Measurements from ENCODE around the gene SLC24A4.

Gene SLC24A4

DNA sequence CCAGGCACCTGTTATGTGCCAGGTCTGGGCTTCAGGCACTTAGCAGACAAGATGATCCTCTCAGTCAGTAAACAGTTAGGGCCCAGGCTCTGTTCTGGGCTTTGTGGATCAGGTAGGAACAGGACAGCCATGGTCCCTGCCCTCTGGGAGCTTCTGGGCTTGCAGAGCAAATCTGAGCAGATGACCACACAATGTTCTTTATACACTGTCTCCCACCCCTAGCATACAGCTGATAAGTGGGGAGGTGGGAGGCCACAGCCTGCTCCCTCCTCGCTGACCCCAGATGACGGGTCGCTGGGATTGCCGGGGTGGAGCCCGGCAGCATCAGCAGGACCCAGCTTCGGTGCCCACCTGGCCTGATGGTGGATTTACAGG is 137.6 kb downstream of the SLC24A4 start:
- no peak for DNase-seq

DNA sequence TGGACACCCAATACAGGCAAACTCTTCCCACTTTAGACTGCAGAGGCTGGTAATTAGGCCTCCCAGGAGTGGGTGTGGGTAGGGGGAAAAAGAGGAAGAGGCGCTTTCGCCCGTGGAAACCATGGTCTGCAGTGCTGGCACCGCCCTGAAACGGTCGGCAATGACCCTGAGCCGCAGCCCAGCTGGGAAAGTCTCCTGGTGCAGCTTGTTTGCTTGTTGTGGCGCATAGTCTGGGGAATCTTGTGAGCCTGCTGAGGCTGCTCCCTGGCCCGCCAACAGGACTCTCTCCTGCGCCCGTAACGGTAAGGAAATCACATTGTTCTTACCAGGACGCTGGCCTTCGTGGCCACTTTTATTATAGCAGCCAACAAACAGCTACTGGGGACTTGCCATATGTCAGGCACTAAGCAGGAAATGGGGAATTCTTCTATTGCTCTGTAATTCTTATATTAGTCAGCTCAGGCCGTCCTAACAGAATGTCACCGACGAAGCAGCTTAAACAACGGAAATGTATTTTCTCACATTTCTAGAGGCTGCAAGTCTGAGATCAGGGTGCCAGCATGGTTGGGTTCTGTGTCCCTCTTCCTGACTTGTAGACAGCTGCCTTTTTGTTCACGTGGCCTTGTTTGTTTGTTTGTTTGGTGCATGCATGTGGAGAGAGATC is 138.1 kb downstream of the SLC24A4 start:
- no peak for DNase-seq

DNA sequence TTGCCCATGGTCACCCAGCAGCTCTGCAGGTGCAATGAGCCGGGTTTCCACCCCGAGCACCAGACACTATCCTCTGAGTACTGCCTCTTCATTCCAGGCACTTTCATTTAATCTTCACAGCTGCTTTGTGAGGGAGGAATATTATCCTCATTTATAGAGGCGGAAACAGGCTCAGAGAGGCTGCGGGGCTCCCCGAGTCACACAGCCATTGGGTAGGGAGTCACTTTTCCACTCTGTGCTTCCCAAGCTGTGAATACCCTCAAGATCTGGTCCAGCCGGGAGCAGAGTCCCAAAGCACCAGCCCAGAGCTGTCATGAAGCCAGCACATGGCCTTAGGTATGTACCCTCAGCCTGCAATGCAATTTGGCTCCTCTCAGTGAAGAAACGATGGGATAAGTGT is 138.9 kb downstream of the SLC24A4 start:
- no peak for DNase-seq

DNA sequence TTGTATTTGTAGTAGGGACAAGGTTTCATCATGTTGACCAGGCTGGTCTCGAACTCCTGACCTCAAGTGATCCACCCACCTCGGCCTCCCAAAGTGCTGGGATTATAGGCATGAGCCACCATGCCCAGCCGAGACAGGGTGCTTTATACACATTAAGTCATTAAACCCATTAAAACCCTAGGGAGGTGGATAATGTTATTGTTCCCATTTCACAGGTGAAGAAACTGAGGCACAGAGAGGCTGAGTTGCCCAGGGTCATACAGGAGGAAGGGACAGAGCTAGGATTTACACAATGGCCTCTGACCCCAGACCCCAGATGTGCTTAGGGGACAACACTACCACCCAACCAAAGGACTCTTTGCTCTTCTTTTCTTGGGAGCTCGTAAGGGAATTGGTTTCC is 139.6 kb downstream of the SLC24A4 start:
- DNase-seq, result no peak

DNA sequence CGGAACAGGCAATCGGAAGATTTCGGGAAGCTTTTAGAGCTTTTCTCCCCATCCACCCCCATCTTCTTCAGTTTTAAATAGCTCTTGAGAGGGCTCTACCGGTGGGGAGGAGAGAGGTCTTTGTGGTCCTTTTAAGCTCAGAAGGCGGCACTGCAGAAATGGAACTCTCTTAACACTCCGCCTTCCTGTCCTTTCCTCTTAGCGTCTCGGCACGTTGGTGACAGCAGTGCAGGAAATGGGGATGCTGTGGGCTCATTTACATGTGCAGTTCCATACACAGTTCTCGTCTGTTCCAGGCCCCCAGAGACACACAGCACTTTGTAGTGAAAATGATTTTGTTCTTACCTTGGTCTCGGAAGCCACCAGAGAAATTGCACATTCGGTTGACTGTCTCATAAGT is 140.2 kb downstream of the SLC24A4 start:
- DNase-seq, result no peak

DNA sequence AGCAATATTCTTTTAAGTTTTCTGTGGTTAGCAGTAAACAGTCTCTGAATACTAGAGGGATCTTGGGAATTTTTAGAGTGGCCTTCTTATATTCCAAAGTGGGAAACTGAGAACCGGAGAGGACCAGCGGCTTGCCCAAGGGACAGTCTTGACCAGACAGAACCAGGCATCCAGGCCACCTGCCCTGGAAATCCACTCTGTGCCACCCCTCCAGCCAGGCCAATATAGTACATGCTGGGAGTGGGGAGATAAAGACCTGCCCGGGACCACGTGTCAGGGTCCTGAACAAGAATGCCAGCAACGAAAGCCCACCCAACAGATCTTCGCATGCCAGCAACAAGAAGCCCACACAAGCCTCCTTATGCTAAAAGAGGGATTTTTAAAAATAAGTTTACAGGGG is 141.2 kb downstream of the SLC24A4 start:
- DNase-seq, result no peak

DNA sequence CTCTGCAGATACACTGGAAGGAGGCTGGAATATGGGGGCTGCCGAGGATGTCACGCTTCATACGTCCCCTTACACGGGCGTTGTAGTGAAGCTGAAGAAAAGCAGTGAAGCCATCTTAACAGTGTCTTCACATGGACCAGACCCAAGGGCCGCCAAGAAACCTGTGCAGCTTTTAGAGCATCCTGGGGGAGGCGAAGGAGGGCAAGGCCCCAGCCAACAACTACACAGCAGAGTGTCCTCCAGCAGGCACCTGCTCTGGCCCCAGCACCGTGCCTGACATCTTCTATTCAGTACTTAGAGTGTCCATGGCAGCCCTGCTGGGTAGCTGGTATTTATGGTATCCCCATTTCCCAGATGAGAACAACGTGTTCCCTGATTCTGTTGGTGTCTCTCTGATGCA is 141.8 kb downstream of the SLC24A4 start:
- DNase-seq, result no peak

DNA sequence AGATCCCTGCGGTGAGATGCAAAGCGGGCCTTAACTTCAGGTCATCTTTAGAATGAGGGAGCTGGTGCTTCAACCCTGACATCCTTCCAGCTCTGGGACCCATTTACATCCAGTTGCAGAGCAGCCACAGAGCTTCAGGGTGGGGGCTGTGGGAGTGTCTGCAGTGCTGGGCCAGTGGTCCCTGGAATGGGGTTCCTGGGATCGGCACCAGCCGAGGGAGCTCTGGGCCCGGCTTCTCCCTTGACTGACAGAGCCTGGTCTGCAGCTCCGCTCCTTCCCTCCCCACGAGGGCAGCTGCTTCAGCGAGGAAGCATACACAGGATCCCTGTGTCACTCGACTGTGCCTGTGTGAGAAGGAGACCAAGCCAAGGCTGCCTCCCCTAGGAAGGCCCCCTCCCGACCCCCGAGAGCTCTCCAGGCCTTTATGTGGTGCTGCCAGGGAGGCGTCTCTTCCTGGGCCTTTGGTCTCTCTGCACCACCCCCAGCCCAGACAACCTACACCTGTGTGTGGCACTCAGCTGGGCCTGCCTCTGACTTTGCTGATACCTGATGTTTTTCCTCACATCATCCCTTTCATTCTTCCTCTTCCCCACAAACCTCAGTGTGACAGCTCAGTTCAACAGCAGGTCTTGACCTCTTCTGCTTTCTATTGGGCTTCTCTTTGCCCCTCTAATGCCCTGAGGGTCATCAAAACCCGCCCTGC is 142.5 kb downstream of the SLC24A4 start:
- no peak for DNase-seq

DNA sequence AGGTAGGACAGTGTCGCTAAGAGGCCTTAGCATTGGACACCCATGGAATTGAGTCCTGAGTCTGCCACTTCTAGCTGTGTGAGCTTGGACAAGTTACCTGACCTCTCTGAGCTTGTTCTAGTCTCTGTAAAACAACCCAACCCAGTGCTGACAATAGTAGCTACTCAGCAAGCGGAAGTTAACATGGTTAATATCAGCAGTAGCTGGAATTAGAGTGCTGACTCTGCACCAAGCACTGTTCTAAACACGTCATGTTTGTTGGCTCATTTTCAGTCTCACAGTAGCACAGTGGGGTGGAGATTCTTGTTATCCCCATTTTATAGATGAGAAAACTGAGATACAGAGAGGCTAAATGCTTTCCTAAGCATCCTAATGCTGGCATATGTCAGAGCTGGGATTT is 143.1 kb downstream of the SLC24A4 start:
- DNase-seq, result no peak

DNA sequence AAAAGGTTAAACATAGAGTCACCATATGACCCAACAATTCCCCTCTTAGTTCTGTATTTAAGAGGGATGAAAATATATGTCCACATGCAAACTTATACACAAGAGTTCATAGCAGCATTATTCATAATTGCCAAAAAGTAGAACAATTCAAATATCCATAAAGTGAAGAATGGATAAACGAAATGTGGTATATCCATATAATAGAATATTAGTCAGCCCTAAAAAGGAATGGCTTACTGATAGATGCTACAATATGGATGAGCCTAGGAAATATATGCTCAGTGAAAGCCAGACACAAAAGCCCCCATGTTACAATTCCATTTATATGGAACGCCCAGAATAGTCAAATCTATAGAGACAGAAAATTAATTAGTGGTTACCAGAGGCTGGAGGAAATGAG is 146.6 kb downstream of the SLC24A4 start:
- DNase-seq, result no peak

DNA sequence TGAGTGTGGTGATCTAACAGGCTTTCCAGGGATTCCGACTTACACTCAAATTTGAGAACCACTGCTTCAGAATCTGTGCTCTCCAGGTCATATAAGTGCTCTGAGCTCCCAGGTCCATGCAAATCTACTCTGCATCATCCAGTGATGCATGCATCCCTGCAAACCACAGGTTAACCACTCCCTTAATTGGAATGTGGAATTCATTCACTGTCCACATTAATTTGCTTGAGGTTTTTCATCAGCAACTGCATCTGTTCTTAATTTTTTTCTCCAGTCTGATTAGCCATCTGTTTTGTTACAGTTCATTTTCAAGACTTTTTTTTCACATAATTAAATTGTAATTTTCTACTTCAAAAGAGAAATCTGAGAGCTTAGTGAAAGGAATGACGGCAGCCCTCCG is 147.2 kb downstream of the SLC24A4 start:
- DNase-seq, result no peak

DNA sequence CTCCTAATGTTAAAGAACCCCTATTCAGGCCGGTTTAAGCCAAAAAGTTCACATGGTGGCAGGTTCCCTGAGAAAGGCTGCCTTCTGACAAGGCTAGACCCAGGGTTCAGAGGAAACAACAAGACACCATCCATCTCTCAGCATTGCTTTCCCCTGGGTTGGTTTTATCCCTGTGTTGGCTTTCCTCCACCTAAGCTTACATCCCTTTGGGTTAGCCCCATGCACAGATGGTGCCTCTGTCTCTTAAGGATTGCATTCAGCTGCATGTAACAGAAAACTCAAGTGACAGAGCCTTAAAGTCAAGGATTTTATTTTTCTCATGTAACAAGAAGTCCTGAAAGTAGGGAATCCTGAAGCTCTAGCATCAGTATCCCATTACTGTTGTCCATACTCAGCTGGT is 147.8 kb downstream of the SLC24A4 start:
- DNase-seq, result no peak

DNA sequence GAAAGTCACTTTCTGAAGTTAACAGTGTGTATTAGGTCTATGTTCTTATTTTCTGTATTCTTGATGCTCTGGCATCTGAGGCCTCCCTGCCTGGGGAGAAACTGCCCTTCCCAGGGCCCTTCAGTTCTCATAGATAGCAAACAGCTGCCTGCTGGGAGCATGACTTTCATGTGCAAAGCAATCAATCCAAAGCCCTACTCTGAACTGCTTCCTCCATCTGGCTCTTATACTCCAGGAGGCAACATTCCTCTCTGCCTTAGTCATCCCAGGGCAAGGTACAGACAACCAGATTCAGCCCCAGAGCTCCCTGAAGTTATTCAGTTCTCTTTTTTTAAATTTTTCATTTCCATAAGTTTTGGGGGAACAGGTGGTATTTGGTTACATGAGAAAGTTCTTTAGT is 149.0 kb downstream of the SLC24A4 start:
- DNase-seq, result peak; percentile 37

DNA sequence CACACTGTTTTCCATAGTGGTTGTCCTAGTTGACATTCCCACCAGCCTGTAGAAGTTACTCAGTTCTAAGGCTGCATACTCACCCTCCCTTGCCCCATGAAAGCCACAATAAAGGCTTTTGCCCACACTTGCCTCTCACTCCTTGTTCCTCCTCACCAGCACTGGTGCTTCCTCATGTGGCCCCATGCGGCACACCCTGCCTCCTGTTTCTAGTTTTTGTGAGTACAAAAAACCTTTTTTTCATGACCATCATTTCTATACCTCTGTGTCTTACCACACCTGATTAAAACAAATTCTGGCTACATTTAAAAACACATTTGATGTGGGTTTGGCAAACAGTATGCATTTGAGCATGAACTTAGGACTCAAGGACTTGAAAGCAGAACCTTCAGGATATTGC is 149.9 kb downstream of the SLC24A4 start:
- DNase-seq, result no peak

DNA sequence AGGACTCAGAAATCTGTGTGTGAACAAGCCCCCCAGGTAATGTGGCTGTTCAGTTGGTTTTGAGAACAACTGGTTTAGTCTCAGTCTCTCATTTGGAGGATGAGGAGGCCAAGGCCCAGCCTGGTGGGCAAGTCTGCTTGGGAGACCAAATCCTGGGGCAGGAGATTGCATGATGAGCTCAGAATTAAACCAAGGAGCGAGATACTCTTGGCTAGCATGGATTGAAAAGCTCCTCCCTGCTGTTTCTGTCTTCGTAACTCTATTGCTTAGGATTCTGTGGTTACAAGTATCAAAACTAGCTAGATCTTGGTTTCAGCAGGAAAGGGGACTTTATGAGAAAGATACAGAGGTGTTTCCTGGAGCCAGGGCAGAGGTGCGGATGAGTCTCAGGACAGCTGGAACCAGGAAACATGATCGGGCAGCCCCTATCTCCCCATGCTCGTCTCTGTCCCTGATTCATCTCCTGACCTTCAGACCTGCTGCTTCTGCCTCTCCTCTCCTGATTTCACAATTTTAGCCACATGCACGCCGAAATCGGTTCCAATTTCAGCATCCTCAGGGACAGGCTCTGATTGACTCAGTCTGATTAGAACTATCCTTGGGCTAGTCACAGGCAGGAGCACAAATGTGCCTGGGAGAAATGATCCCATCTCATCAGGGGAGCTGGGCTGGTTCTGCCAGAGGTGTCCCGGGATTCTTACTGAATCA is 150.4 kb downstream of the SLC24A4 start:
- DNase-seq, result peak; percentile 58

DNA sequence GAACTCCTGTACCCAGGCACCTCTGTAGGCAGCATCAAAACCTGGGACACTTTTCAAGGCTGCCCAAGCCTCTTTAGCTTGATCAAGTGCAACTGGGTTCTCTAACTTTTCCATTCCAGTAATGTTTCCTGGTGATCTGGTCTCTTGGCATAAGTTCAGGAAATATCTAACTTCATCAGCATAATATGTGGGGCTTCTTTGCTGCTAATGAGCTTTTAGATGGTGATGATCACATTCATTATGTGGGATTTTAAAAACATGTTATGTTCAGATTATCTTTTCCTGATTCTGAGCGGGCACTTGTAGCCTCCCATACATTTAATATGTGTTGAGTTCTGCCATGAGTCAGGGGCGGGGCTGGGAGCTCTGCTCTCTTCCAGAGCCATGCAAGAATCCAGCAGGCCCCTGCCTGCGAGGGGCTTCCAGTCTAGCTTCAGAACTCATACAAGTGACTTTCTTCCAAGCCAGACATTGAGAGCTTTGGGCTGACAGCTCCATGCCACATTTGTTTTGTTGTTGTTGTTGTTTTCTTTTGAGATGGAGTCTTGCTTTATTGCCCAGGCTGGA is 151.1 kb downstream of the SLC24A4 start:
- no peak for DNase-seq

DNA sequence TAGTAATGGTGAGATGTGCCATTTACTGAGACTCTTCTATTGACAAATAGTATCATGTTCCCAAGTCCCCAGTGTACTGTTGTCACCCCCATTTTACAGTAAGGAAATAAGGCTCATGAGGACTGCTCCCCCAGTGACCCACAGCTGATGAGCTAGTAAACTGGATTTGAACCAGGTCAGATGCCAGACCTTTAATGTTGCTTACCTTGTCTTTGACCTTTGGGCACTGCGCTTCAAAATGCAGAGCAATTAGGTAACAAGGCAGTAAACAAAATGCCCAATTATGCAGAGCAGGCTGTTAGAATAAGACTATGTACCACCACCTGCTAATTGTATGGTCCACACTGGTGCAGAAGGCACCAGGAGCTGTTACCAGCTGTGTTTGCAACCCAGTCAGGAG is 152.1 kb downstream of the SLC24A4 start:
- no peak for DNase-seq

DNA sequence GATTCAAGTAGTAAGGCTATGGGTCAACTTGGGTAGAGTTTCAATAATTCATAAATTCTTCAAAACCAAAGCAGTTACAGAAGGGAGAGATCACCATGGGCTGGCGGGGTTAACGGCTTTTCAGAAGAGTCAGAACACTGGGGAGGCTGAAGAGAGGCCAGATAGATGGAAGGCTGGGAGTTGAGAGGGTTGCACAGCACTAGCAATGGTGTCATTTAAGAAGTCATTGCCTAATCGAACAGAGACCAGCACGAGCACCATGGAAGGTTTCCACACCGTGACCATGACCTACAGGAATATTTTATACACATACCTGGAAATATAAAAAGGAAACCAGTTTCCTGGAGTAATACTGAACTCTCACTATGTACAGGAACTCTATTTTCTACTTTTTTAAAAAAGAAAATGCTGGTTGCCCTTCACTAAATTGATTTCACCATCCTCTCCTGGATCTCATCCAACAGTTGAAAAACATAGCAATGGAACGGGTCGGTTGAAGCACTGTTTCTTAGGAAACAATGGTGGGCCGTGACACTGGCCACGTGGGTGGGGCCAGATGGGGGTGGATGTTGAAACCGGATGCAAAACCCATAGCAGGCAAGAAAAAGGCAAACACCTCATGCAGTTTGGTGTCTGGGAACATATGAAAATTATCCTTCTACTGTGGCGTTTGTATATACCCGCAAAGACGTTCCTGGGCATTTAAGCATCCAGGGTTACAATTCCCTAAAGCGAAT is 152.7 kb downstream of the SLC24A4 start:
- no peak for DNase-seq

DNA sequence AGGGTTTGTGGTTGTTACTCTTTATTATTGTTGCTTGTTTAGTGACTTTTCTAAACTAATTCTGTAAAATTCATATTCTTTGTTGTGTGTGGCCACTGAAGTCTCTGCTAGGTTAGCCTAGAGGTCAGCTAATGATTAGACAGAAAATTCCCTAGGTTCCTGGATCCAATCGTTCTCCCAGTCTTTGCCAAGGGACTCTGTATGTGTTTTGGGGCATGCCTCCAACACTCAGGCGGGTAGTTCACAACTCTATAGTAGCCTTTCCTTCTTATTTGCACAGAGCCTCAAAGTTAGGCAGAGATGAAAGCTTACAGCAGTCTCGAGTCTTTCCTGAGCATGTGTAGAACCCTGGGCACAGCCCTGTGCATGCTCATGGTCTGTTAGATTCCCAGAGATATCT is 157.9 kb downstream of the SLC24A4 start:
- DNase-seq, result no peak

DNA sequence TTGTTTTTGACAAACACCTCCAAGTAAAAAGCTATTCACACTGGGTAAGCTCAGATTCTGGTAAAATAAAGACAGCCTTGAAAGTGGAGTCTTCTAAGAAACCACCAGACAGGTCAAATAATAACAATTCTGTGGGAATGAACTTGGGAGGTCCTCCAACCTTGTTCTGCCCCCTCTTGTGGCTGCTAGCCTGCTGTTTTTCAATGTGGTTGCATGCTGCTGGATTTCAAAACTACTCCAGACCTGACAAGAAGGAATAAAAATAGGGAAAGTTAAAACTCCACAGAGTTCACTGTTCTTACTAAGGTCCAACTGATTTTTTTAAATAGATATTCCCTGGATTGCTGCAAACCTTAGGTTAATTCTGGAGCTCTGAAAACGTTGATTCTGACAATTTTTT is 158.4 kb downstream of the SLC24A4 start:
- DNase-seq, result no peak

DNA sequence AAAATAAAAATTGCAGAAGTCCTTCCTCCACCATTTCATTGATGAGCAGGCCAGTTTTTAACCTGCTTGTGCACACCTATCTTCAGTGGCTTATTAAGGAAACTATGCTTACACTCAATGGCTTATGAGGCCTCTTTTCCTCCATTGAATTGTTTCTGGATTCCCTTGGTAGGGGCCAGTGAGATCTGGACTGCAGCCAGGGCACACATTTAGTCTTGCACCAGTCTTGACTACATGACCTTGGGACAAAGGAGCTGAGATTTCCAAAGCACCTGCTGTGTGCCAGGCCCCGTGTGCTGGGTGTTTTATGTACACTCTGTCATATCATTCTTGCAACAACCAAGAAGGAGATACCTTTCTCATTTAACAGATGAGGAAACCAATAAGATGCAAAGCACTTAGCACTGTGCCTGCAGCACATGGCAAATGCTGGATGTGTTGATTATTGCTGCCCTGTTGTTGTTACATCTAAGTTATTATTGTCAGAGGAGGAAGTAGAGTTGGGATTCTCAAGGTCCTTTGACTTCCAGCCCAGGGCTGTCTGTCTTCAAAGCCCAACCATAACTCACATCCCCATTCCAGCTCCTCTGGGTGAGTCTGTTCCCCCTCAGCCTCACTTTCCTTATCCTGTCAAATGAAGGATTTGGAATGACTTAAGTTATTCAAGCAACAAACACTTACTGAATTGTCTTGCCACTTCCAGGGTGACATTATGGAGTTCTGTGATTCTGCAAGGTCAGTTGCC is 159.0 kb downstream of the SLC24A4 start:
- DNase-seq, result no peak

DNA sequence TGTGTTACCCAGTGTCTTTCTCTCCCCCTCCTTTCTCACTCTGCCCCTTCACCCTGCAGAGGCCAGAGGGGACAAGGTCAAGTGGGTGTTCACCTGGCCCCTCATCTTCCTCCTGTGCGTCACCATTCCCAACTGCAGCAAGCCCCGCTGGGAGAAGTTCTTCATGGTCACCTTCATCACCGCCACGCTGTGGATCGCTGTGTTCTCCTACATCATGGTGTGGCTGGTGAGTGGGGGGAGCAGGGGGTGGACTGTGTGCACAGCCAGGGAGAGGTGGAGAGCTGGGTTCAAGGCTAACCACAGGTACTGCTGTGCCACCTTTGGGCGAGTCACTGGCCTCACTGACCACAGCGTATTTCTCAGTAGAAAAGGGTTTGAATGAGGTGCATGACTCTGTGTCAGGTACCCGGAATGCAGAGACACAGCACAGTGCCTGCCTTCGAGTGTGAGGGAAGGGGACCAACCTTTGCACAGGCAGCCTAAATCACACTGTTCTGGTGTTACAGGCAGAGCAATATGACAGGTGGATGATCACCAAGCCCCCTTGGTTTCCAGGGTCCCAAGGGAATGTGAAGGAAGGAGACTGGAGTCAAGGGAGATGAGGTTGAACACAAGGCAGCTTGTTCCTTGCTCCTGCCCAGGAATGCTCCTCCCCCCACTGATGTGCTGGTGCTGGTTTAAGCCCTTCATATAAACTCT is 159.8 kb downstream of the SLC24A4 start:
- no peak for DNase-seq
